ENCODE results near the gene OXNAD1.

- TF ChIP-seq CTCF (conservative IDR thresholded peaks at IDR 0.05): no peak
- TF ChIP-seq EZH2 (IDR thresholded peaks at IDR 0.05; ENCODE audit: low read depth): no peak
Observed at GRCh38 chr3:16335333-16335732, 70.3 kb downstream of the OXNAD1 start.
